Trophoblast cell (in vitro differentiated cells and primary cell): ENCODE data around the gene HPSE2.
"Not testable (repeated sequence)": the region's sequence is repeated elsewhere in the genome, so short reads cannot be mapped to it uniquely, and the experiment has no call there.

Source experiments
- DNase-seq, 2 donors: peaks; one replicate each; pipeline ENCODE4 v3.0.0-alpha.2; 2016
- H2AFZ ChIP-seq: 2 replicates; pipeline ENCODE4 v1.6.1; 2013; ENCODE audit warnings: low read length, moderate library complexity, mild to moderate bottlenecking; ENCODE audit not compliant: insufficient read depth, poor library complexity
- H2AK5ac ChIP-seq: 2 replicates; pipeline ENCODE4 v1.6.1; 2013; ENCODE audit warnings: mild to moderate bottlenecking, low read length
- H2BK120ac ChIP-seq: 2 replicates; pipeline ENCODE4 v1.6.1; 2013; ENCODE audit warnings: low read length, mild to moderate bottlenecking, moderate library complexity; ENCODE audit not compliant: insufficient read depth, poor library complexity
- H2BK12ac ChIP-seq: 2 replicates; pipeline ENCODE4 v1.6.1; 2013; ENCODE audit warnings: mild to moderate bottlenecking, low read length, moderate library complexity
- H2BK5ac ChIP-seq: 2 replicates; pipeline ENCODE4 v1.6.1; 2013; ENCODE audit warnings: low read length, low read depth, moderate library complexity, mild to moderate bottlenecking; ENCODE audit not compliant: poor library complexity
- H3K14ac ChIP-seq: 2 replicates; pipeline ENCODE4 v1.6.1; 2013; ENCODE audit warnings: mild to moderate bottlenecking, low read length
- H3K18ac ChIP-seq: 2 replicates; pipeline ENCODE4 v1.6.1; 2013; ENCODE audit warnings: mild to moderate bottlenecking, low read length
- H3K23ac ChIP-seq: 2 replicates; pipeline ENCODE4 v1.6.1; 2013; ENCODE audit warnings: low read length
- H3K27ac ChIP-seq: 2 replicates; pipeline ENCODE4 v1.5.1; 2013; ENCODE audit warnings: low read depth, mild to moderate bottlenecking, inconsistent platforms, low read length, moderate library complexity
- H3K27me3 ChIP-seq: 2 replicates; pipeline ENCODE4 v1.6.1; 2013; ENCODE audit warnings: inconsistent platforms, mild to moderate bottlenecking, low read length, moderate library complexity; ENCODE audit not compliant: insufficient read depth
- H3K36me3 ChIP-seq, 2 experiments: 1 replicate in 1 of 2; 2 replicates in 1 of 2; pipeline ENCODE4 v1.6.1; 2013; ENCODE audit warnings: low read length in 2 of 2, mild to moderate bottlenecking in 2 of 2, moderate library complexity in 1 of 2; ENCODE audit not compliant: insufficient read depth in 2 of 2, control insufficient read depth in 1 of 2
- H3K4ac ChIP-seq: 2 replicates; pipeline ENCODE4 v1.6.1; 2013; ENCODE audit warnings: low read depth, mild to moderate bottlenecking, low read length, moderate library complexity
- H3K4me1 ChIP-seq, 2 experiments: 1 replicate in 1 of 2; 2 replicates in 1 of 2; pipeline ENCODE4 v1.6.1; 2013; ENCODE audit warnings: low read length in 2 of 2, mild to moderate bottlenecking in 2 of 2, moderate library complexity in 1 of 2; ENCODE audit not compliant: insufficient read depth in 2 of 2, control insufficient read depth in 1 of 2
- H3K4me2 ChIP-seq: 2 replicates; pipeline ENCODE4 v1.6.1; 2013; ENCODE audit warnings: inconsistent platforms, mild to moderate bottlenecking, low read length, moderate library complexity
- H3K4me3 ChIP-seq: 2 replicates; pipeline ENCODE4 v1.5.1; 2013; ENCODE audit warnings: mild to moderate bottlenecking, low read depth, low read length, inconsistent platforms
- H3K79me1 ChIP-seq: one replicate; pipeline ENCODE4 v1.6.1; 2013; ENCODE audit warnings: low read length
- H3K79me2 ChIP-seq: 2 replicates; pipeline ENCODE4 v1.6.1; 2013; ENCODE audit warnings: low read length, mild to moderate bottlenecking; ENCODE audit not compliant: control insufficient read depth, insufficient read depth, poor library complexity
- H3K9ac ChIP-seq: 2 replicates; pipeline ENCODE4 v1.6.1; 2013; ENCODE audit warnings: mild to moderate bottlenecking, low read length
- H3K9me3 ChIP-seq: 2 replicates; pipeline ENCODE4 v1.6.1; 2013; ENCODE audit warnings: low read depth, mild to moderate bottlenecking, control low read depth, inconsistent platforms, low read length; ENCODE audit not compliant: insufficient read depth
- H4K12ac ChIP-seq: 2 replicates; pipeline ENCODE4 v1.6.1; 2013; ENCODE audit warnings: low read depth, mild to moderate bottlenecking, low read length, moderate library complexity
- H4K8ac ChIP-seq: 2 replicates; pipeline ENCODE4 v1.6.1; 2013; ENCODE audit warnings: low read depth, mild to moderate bottlenecking, low read length, moderate library complexity
- H4K91ac ChIP-seq: one replicate; pipeline ENCODE4 v1.6.1; 2013; ENCODE audit warnings: low read depth, mild to moderate bottlenecking, low read length, moderate library complexity
- WGBS: extraction: QIAGEN DNeasy Blood & Tissue Kit; methylation state at CpG from one replicate; pipeline ENCODE4 v1.1.7; 2013; ENCODE audit warnings: missing lambda C conversion rate; ENCODE audit not compliant: insufficient read length, insufficient coverage; ENCODE audit errors: extremely low coverage; 5-methylcytosine and 5-hydroxymethylcytosine counted together

The HPSE2 gene

GRCh38 chr10:98510412-98510995 lies 725.1 kb downstream of the HPSE2 start:
- no peak overlapping the region for H3K27ac ChIP-seq
- no peaks in the 10 kb centered on the region for H3K79me2 ChIP-seq
- no peak overlapping the region for H4K8ac ChIP-seq
- no peak overlapping the region for H4K91ac ChIP-seq
- no peak overlapping the region for H4K12ac ChIP-seq
- no peak overlapping the region for H3K18ac ChIP-seq
- no peak overlapping the region for H2BK120ac ChIP-seq
- no peak overlapping the region for H3K4me3 ChIP-seq
- no peak overlapping the region for H3K4me2 ChIP-seq
- no peak overlapping the region for H3K14ac ChIP-seq
- no peak overlapping the region for H3K4ac ChIP-seq
- WGBS: no CpG with 5 or more reads among the region's 4 CpGs
- H2BK12ac ChIP-seq: no peak overlapping the region
- H3K36me3 ChIP-seq: no peaks in the 10 kb centered on the region
- H3K23ac ChIP-seq: no peak overlapping the region
- H2AK5ac ChIP-seq: no peak overlapping the region
- no peak overlapping the region for H2AFZ ChIP-seq
- H3K4me1 ChIP-seq: peaks cover 0 to 6% of the 10 kb centered on the region in 2 experiments
- DNase-seq: peak in 1 of 2 donors; percentile 15
- peaks cover 2% of the 10 kb centered on the region for H3K79me1 ChIP-seq
- no peak overlapping the region for H2BK5ac ChIP-seq
- no peaks in the 10 kb centered on the region for H3K27me3 ChIP-seq
- H3K9ac ChIP-seq: no peak overlapping the region
- H3K9me3 ChIP-seq: no peaks in the 10 kb centered on the region

- Histone ChIP-seq H3K4me1 (peaks cover 0 to 6% of the 10 kb centered on the region in 2 experiments), H3K4me2 (no peak overlapping the region), H2BK5ac (no peak overlapping the region), H3K4me3 (no peak overlapping the region), H3K18ac (no peak overlapping the region), H3K36me3 (no peaks in the 10 kb centered on the region), H3K79me2 (no peaks in the 10 kb centered on the region), H3K9me3 (no peaks in the 10 kb centered on the region), H2AK5ac (no peak overlapping the region), H3K79me1 (no peaks in the 10 kb centered on the region), H2AFZ (no peak overlapping the region), H3K14ac (no peak overlapping the region), H3K4ac (no peak overlapping the region), H3K27ac (no peak overlapping the region), H2BK120ac (no peak overlapping the region), H3K27me3 (no peaks in the 10 kb centered on the region), H2BK12ac (no peak overlapping the region), H3K23ac (no peak overlapping the region), H4K91ac (no peak overlapping the region), H4K12ac (no peak overlapping the region), H3K9ac (no peak overlapping the region), H4K8ac (no peak overlapping the region)
- no peak for DNase-seq
- WGBS: no CpG with 5 or more reads among the region's 7 CpGs
Measured at GRCh38 chr10:98509745-98510144, 725.9 kb downstream of the HPSE2 start.

GRCh38 chr10:98502535-98502934 lies 733.1 kb downstream of the HPSE2 start:
- H2BK5ac ChIP-seq, H3K27ac ChIP-seq, H3K36me3 ChIP-seq, H3K79me1 ChIP-seq, H3K4me1 ChIP-seq, H2AK5ac ChIP-seq, H2BK12ac ChIP-seq, H3K14ac ChIP-seq, H2BK120ac ChIP-seq, H3K4me3 ChIP-seq, DNase-seq, H4K12ac ChIP-seq, H3K4ac ChIP-seq, H2AFZ ChIP-seq, H4K91ac ChIP-seq, H3K9ac ChIP-seq, H3K18ac ChIP-seq, H3K79me2 ChIP-seq, H3K23ac ChIP-seq, H3K27me3 ChIP-seq, H4K8ac ChIP-seq, H3K4me2 ChIP-seq, H3K9me3 ChIP-seq: not testable (repeated sequence)
- no CpG with 5 or more reads among the region's 2 CpGs for WGBS

GRCh38 chr10:98492763-98493162 lies 742.9 kb downstream of the HPSE2 start:
- Histone ChIP-seq H3K27ac (no peak overlapping the region), H3K79me1 (no peaks in the 10 kb centered on the region), H3K4ac (no peak overlapping the region), H4K12ac (no peak overlapping the region), H3K27me3 (no peaks in the 10 kb centered on the region), H3K9me3 (no peaks in the 10 kb centered on the region), H3K4me1 (peaks cover 3 to 4% of the 10 kb centered on the region in 2 experiments), H4K91ac (no peak overlapping the region), H3K36me3 (no peaks in the 10 kb centered on the region), H2BK12ac (no peak overlapping the region), H3K23ac (no peak overlapping the region), H3K79me2 (no peaks in the 10 kb centered on the region), H3K14ac (no peak overlapping the region), H3K9ac (no peak overlapping the region), H2AFZ (no peak overlapping the region), H2BK5ac (no peak overlapping the region), H2AK5ac (no peak overlapping the region), H4K8ac (no peak overlapping the region), H3K18ac (no peak overlapping the region), H3K4me3 (no peak overlapping the region), H2BK120ac (no peak overlapping the region), H3K4me2 (no peak overlapping the region)
- no CpG with 5 or more reads among the region's 1 CpG for WGBS
- DNase-seq: no peak
